SK-N-SH treated with all-trans-retinoic acid at 6 μM for 48 hours (cell line): ENCODE results near the gene VPS13C.

Experiments
- ATAC-seq: fragments of 200-7000 bp; cut with Tn5 transposase; 3 replicates; pipeline ENCODE4 v1.9.1; 2020; ENCODE audit warnings: mild to moderate bottlenecking, moderate library complexity
- ARNTL ChIP-seq: fragments of 450-650 bp; formaldehyde crosslinking; IDR thresholded peaks from 2 replicates; pipeline ENCODE4 v1.5.0; 2020; ENCODE audit warnings: low read depth, mild to moderate bottlenecking, moderate library complexity, borderline replicate concordance
- BACH2 ChIP-seq: fragments of 250-450 bp; sonication (Bioruptor Pico); IDR thresholded peaks from 2 replicates; pipeline ENCODE4 v1.9.0; 2021; ENCODE audit warnings: mild to moderate bottlenecking, borderline replicate concordance
- CSDC2 ChIP-seq: fragments of 250-450 bp; sonication (Bioruptor Pico); IDR thresholded peaks from 2 replicates; pipeline ENCODE4 v1.5.0; 2020; ENCODE audit warnings: mild to moderate bottlenecking, moderate library complexity
- CSRNP3 ChIP-seq: fragments of 250-450 bp; sonication (Bioruptor Pico); IDR thresholded peaks from 2 replicates; pipeline ENCODE4 v1.5.1; 2021; ENCODE audit warnings: mild to moderate bottlenecking, moderate library complexity
- GLIS3 ChIP-seq: fragments of 250-450 bp; sonication (Bioruptor Pico); IDR thresholded peaks from 2 replicates; pipeline ENCODE4 v1.5.0; 2020; ENCODE audit warnings: mild to moderate bottlenecking, moderate library complexity
- ISL1 ChIP-seq: fragments of 250-450 bp; sonication (Bioruptor Pico); IDR thresholded peaks from 2 replicates; pipeline ENCODE4 v2.1.2; 2022; ENCODE audit warnings: mild to moderate bottlenecking, moderate library complexity
- OSR1 ChIP-seq: fragments of 250-450 bp; sonication (Bioruptor Pico); IDR thresholded peaks from 2 replicates; pipeline ENCODE4 v1.8.0; 2022; ENCODE audit warnings: moderate library complexity, mild to moderate bottlenecking, inconsistent platforms
- PATZ1 ChIP-seq: fragments of 250-450 bp; sonication (Bioruptor Pico); IDR thresholded peaks from 2 replicates; pipeline ENCODE4 v1.8.0; 2020; ENCODE audit warnings: mild to moderate bottlenecking, moderate library complexity, borderline replicate concordance
- PPARA ChIP-seq: fragments of 250-450 bp; sonication (Bioruptor Pico); IDR thresholded peaks from 2 replicates; pipeline ENCODE4 v1.5.0; 2020; ENCODE audit warnings: mild to moderate bottlenecking, borderline replicate concordance
- RARB ChIP-seq: fragments of 250-450 bp; sonication (Bioruptor Pico); IDR thresholded peaks from 2 replicates; pipeline ENCODE4 v1.8.0; 2021; ENCODE audit warnings: mild to moderate bottlenecking, moderate library complexity
- SNAI2 ChIP-seq: fragments of 250-450 bp; sonication (Bioruptor Pico); IDR thresholded peaks from 2 replicates; pipeline ENCODE4 v1.5.0; 2020; ENCODE audit warnings: mild to moderate bottlenecking, moderate library complexity
- TOX ChIP-seq: fragments of 250-450 bp; sonication (Bioruptor Pico); IDR thresholded peaks from 2 replicates; pipeline ENCODE4 v1.8.0; 2021; ENCODE audit warnings: mild to moderate bottlenecking, moderate library complexity, borderline replicate concordance
- TSHZ2 ChIP-seq: fragments of 250-450 bp; sonication (Bioruptor Pico); IDR thresholded peaks from 2 replicates; pipeline ENCODE4 v1.5.0; 2020; ENCODE audit warnings: mild to moderate bottlenecking, moderate library complexity
- ZC3H10 ChIP-seq: fragments of 250-450 bp; sonication (Bioruptor Pico); IDR thresholded peaks from 2 replicates; pipeline ENCODE4 v1.5.1; 2021; ENCODE audit warnings: mild to moderate bottlenecking, moderate library complexity
- ZFP3 ChIP-seq: fragments of 250-450 bp; sonication (Bioruptor Pico); IDR thresholded peaks from 2 replicates; pipeline ENCODE4 v1.5.0; 2020; ENCODE audit warnings: mild to moderate bottlenecking, moderate library complexity
- ZFP30 ChIP-seq: fragments of 450-650 bp; formaldehyde crosslinking; IDR thresholded peaks from 2 replicates; pipeline ENCODE4 v1.5.0; 2022; ENCODE audit warnings: mild to moderate bottlenecking, moderate library complexity
- ZNF565 ChIP-seq: fragments of 450-650 bp; formaldehyde crosslinking; conservative IDR thresholded peaks from 2 replicates; pipeline ENCODE4 v1.5.0; 2020; ENCODE audit warnings: low read depth, mild to moderate bottlenecking, moderate library complexity
- ZNF70 ChIP-seq: fragments of 450-650 bp; formaldehyde crosslinking; IDR thresholded peaks from 2 replicates; pipeline ENCODE4 v1.5.0; 2020; ENCODE audit warnings: mild to moderate bottlenecking, moderate library complexity
- ZNF8 ChIP-seq: fragments of 450-650 bp; formaldehyde crosslinking; IDR thresholded peaks from 2 replicates; pipeline ENCODE4 v1.5.0; 2020; ENCODE audit warnings: mild to moderate bottlenecking, moderate library complexity
- TF ChIP-seq, protein P1 (sequence below): fragments of 250-450 bp; sonication (Bioruptor Pico); IDR thresholded peaks from 2 replicates; pipeline ENCODE4 v1.8.0; 2021; ENCODE audit warnings: low read depth, mild to moderate bottlenecking, moderate library complexity, borderline replicate concordance
- TF ChIP-seq, protein P2 (sequence below): fragments of 250-450 bp; sonication (Bioruptor Pico); IDR thresholded peaks from 2 replicates; pipeline ENCODE4 v1.5.1; 2020; ENCODE audit warnings: low read depth, mild to moderate bottlenecking, moderate library complexity

The VPS13C gene

GRCh38 chr15:62094388-62094787, 34.1 kb upstream of the VPS13C start:
- ATAC-seq, result no peak
- no peak for TF ChIP-seq PATZ1 (CRISPR knock-in tag)
- TF ChIP-seq RARB (CRISPR knock-in tag), result no peak
- TF ChIP-seq, protein P1, sequence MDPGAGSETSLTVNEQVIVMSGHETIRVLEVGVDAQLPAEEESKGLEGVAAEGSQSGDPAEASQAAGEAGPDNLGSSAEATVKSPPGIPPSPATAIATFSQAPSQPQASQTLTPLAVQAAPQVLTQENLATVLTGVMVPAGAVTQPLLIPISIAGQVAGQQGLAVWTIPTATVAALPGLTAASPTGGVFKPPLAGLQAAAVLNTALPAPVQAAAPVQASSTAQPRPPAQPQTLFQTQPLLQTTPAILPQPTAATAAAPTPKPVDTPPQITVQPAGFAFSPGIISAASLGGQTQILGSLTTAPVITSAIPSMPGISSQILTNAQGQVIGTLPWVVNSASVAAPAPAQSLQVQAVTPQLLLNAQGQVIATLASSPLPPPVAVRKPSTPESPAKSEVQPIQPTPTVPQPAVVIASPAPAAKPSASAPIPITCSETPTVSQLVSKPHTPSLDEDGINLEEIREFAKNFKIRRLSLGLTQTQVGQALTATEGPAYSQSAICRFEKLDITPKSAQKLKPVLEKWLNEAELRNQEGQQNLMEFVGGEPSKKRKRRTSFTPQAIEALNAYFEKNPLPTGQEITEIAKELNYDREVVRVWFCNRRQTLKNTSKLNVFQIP (CRISPR knock-in tag), result no peak
- no peak for TF ChIP-seq CSRNP3 (CRISPR knock-in tag)
- TF ChIP-seq OSR1, result no peak
- no peak for TF ChIP-seq PPARA (CRISPR knock-in tag)
- no peak for TF ChIP-seq ZC3H10 (CRISPR knock-in tag)
- TF ChIP-seq ZNF70, result no peak
- TF ChIP-seq TSHZ2, result no peak
- no peak for TF ChIP-seq CSDC2 (CRISPR knock-in tag)
- TF ChIP-seq ZFP30 (CRISPR knock-in tag), result no peak
- no peak for TF ChIP-seq ARNTL

DNA sequence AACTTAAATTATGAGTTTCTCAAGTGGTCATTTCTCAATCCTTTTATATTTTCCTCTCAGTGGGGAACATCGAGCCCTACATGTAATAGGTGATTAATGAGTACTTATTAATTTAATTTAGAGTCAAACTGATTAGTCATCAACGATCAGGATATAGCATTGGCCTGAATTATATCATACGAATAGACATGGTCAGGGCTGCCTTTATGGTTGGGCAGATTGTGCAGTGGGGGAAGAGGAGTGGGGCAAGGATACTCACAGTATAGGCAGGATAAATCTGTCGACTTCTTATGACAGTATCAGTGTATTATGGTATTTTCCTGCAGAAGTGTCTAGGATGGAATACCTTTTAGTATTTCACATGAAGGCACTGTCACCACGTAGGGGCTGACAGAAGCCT, 33.6 kb upstream of the VPS13C start:
- no peak for TF ChIP-seq OSR1
- TF ChIP-seq ZFP30 (CRISPR knock-in tag), result no peak
- no peak for TF ChIP-seq BACH2 (CRISPR knock-in tag)
- no peak for TF ChIP-seq CSRNP3 (CRISPR knock-in tag)
- no peak for TF ChIP-seq TOX (CRISPR knock-in tag)
- TF ChIP-seq ARNTL, result no peak
- no peak for TF ChIP-seq PPARA (CRISPR knock-in tag)
- no peak for TF ChIP-seq ZNF565 (CRISPR knock-in tag)
- TF ChIP-seq PATZ1 (CRISPR knock-in tag), result no peak
- no peak for TF ChIP-seq GLIS3 (CRISPR knock-in tag)
- no peak for TF ChIP-seq ZNF8 (CRISPR knock-in tag)
- TF ChIP-seq, protein P2, sequence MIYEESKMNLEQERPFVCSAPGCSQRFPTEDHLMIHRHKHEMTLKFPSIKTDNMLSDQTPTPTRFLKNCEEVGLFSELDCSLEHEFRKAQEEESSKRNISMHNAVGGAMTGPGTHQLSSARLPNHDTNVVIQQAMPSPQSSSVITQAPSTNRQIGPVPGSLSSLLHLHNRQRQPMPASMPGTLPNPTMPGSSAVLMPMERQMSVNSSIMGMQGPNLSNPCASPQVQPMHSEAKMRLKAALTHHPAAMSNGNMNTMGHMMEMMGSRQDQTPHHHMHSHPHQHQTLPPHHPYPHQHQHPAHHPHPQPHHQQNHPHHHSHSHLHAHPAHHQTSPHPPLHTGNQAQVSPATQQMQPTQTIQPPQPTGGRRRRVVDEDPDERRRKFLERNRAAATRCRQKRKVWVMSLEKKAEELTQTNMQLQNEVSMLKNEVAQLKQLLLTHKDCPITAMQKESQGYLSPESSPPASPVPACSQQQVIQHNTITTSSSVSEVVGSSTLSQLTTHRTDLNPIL (CRISPR knock-in tag), result no peak
- TF ChIP-seq ZFP3, result no peak
- no peak for TF ChIP-seq ZNF70
- TF ChIP-seq ISL1 (CRISPR knock-in tag), result no peak
- TF ChIP-seq RARB (CRISPR knock-in tag), result no peak
- TF ChIP-seq SNAI2 (CRISPR knock-in tag), result no peak
- TF ChIP-seq, all 23 proteins: peak for 0
- no peak for ATAC-seq
